Measurements from ENCODE around the gene HMSD.
"Not testable (repeated sequence)": the region's sequence is repeated elsewhere in the genome, so short reads cannot be mapped to it uniquely, and the experiment has no call there.

The HMSD gene

DNA sequence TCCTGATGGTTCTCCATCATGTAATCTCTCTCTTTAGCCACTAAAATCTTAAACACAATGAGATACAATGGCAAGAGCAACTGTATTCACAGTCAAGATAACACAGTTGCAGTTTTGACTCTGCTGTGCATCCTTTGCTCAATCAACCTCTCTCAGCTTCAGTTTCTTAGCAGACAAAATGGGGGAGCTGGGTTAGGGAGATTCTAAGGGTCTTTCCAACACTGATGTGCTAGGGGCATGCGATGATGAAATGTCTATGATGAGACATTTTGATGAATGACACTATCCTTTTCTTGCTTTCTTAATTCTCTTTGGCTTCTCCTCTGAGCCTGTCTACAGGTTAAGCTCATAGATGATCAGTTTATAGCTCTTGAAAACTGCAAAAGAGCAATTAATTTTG lies 40.2 kb upstream of the HMSD start:
- DNase-seq (ENCODE audit: low read depth): no peak
- H3K4me3 ChIP-seq (ENCODE audit: low read length): no peak overlapping the region
- TF ChIP-seq, protein P1, sequence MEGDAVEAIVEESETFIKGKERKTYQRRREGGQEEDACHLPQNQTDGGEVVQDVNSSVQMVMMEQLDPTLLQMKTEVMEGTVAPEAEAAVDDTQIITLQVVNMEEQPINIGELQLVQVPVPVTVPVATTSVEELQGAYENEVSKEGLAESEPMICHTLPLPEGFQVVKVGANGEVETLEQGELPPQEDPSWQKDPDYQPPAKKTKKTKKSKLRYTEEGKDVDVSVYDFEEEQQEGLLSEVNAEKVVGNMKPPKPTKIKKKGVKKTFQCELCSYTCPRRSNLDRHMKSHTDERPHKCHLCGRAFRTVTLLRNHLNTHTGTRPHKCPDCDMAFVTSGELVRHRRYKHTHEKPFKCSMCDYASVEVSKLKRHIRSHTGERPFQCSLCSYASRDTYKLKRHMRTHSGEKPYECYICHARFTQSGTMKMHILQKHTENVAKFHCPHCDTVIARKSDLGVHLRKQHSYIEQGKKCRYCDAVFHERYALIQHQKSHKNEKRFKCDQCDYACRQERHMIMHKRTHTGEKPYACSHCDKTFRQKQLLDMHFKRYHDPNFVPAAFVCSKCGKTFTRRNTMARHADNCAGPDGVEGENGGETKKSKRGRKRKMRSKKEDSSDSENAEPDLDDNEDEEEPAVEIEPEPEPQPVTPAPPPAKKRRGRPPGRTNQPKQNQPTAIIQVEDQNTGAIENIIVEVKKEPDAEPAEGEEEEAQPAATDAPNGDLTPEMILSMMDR (conservative IDR thresholded peaks at IDR 0.05; ENCODE audit: low read length): no peak

DNA sequence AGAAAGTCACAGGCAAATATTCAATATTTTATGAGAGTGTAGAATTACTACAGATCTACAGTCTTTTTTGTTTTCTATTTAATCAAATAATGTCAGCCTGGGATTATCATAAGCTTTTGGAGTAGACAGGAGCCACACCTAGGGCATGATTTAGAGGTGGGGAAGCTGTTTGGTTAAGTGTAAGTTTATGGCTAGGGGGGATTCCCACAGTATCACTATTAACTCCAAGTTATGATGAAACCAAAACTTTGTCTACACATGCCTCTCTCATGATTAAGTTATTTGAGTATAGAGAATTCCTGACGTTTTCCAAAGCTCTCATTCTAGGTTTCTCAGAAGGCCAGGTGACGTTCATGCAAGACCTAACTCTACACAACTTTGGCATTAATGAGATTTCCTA lies 39.2 kb upstream of the HMSD start:
- DNase-seq (ENCODE audit: low read depth): no peak
- TF ChIP-seq, protein P1 (conservative IDR thresholded peaks at IDR 0.05; ENCODE audit: low read length): no peak

GRCh38 chr18:63917817-63918216 lies 31.3 kb upstream of the HMSD start:
- H3K4me3 ChIP-seq (ENCODE audit: low read length): no peak overlapping the region
- TF ChIP-seq, protein P1 (conservative IDR thresholded peaks at IDR 0.05; ENCODE audit: low read length): no peak
- DNase-seq (ENCODE audit: low read depth): no peak

More for the DNA sequence above, 39.2 kb upstream of the HMSD start:
- H3K4me3 ChIP-seq (ENCODE audit: low read length): no peak overlapping the region

GRCh38 chr18:63922049-63922448 lies 27.1 kb upstream of the HMSD start:
- DNase-seq (ENCODE audit: low read depth): no peak
- TF ChIP-seq, protein P1 (conservative IDR thresholded peaks at IDR 0.05; ENCODE audit: low read length): no peak
- no peak overlapping the region for H3K4me3 ChIP-seq (ENCODE audit: low read length)

DNA sequence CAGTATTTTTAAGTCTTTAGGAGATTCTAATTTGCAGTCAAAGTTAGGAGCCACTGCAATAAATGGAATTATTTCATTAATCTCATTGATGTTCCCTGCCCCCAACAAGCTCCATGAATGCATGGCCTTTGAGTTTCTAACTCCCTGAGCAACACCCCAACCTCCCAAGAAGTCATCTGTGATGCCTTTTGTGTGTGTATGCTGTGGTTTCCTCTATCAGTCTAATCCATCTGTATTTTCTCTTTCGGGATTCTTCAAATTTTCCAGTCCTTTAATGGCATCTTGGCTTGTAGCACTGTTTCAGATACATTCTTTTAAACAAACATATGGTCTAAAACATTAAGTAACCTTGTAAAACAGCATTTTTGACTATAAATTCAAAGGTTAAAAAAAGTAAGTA lies 24.6 kb upstream of the HMSD start:
- no peak overlapping the region for H3K4me3 ChIP-seq (ENCODE audit: low read length)
- DNase-seq (ENCODE audit: low read depth): peak; percentile 68
- TF ChIP-seq, protein P1 (conservative IDR thresholded peaks at IDR 0.05; ENCODE audit: low read length): no peak

- H3K4me3 ChIP-seq (ENCODE audit: low read length): no peak overlapping the region
- DNase-seq (ENCODE audit: low read depth): no peak
- TF ChIP-seq, protein P1 (conservative IDR thresholded peaks at IDR 0.05; ENCODE audit: low read length): no peak
Measured at GRCh38 chr18:63928331-63928730, 20.8 kb upstream of the HMSD start.

DNA sequence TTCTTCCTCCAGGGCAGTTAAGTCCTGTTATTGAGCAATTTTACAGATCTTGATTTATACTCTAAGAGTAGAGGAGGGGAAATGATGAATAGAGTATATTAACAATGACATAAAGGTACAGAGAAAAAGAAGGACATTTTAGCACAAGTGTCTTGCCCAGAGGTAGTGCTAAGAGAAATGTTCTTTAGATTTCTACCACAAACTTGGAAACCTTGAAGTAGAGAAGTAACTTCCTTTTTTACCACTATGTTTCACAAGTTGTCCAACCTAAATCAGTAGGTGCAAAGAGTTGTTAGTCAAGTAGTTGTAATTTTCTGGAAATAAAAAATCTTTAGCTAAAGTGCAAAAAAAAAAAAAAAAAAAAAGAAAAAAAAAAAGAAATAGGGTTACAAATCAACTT lies 19.7 kb upstream of the HMSD start:
- DNase-seq (ENCODE audit: low read depth): not testable (repeated sequence)

GRCh38 chr18:63930773-63931354 lies 18.2 kb upstream of the HMSD start:
- no peak overlapping the region for H3K4me3 ChIP-seq (ENCODE audit: low read length)
- no peak for DNase-seq (ENCODE audit: low read depth)
- TF ChIP-seq, protein P1 (conservative IDR thresholded peaks at IDR 0.05; ENCODE audit: low read length): no peak

More for the DNA sequence above, 19.7 kb upstream of the HMSD start:
- not testable (repeated sequence) for H3K4me3 ChIP-seq (ENCODE audit: low read length)

Data from AG10803 (cell line).